Liver (tissue), 9 donors: ENCODE measurements around the gene NR5A2. TPM values are rescaled to one million over a fixed set of nuclear protein-coding genes. Genes with fewer than 3 reads are reported as not detected.
A peak's percentile ranks its signal among the peaks of the same experiment; 100 is the strongest.

Source experiments
- DNase-seq: peaks from one replicate; pipeline ENCODE4 v3.0.0-alpha.2; 2017; ENCODE audit warnings: low spot score
- H3K27ac ChIP-seq, 2 donors: one replicate each; pipeline ENCODE4 v1.7.0; 2013; ENCODE audit warnings: inconsistent platforms in 2 of 2, low read length in 2 of 2, control low read depth in 1 of 2, low read depth in 1 of 2, mild to moderate bottlenecking in 1 of 2
- H3K27me3 ChIP-seq, 4 donors: one replicate each; pipeline versions ENCODE4 v1.6.1 to v1.7.0; 2013; ENCODE audit warnings: low read length in 3 of 4, inconsistent platforms in 1 of 4, mild to moderate bottlenecking in 1 of 4, moderate library complexity in 1 of 4; ENCODE audit not compliant: control insufficient read depth in 4 of 4, insufficient read depth in 4 of 4
- H3K36me3 ChIP-seq, 4 donors: one replicate each; pipeline versions ENCODE4 v1.6.1 to v1.7.0; 2013; ENCODE audit warnings: low read length in 3 of 4, mild to moderate bottlenecking in 3 of 4, low read depth in 1 of 4, moderate library complexity in 1 of 4; ENCODE audit not compliant: control insufficient read depth in 4 of 4, insufficient read depth in 3 of 4
- H3K4me1 ChIP-seq, 4 donors: one replicate each; pipeline versions ENCODE4 v1.6.1 to v1.7.0; 2013; ENCODE audit warnings: low read length in 3 of 4, mild to moderate bottlenecking in 3 of 4, moderate library complexity in 1 of 4; ENCODE audit not compliant: control insufficient read depth in 4 of 4, insufficient read depth in 4 of 4
- H3K4me3 ChIP-seq, 3 donors: one replicate each; pipeline versions ENCODE4 v1.6.1 to v1.7.0; 2013; ENCODE audit warnings: low read length in 3 of 3, control low read depth in 1 of 3, low read depth in 1 of 3, mild to moderate bottlenecking in 1 of 3
- H3K9ac ChIP-seq, 2 donors: one replicate each; pipeline ENCODE4 v1.7.0; 2013; ENCODE audit warnings: low read length in 2 of 2, mild to moderate bottlenecking in 2 of 2, moderate library complexity in 2 of 2, control low read depth in 1 of 2, low read depth in 1 of 2
- H3K9me3 ChIP-seq, 4 donors: one replicate each; pipeline versions ENCODE4 v1.6.1 to v1.7.0; 2013; ENCODE audit warnings: low read length in 3 of 4; ENCODE audit not compliant: control insufficient read depth in 4 of 4
- FOXA1 ChIP-seq: IDR thresholded peaks from 2 replicates; pipeline ENCODE4 v1.6.1; 2016; ENCODE audit warnings: antibody characterized with exemption
- FOXA2 ChIP-seq: IDR thresholded peaks from 2 replicates; pipeline ENCODE4 v1.6.1; 2016; ENCODE audit warnings: antibody characterized with exemption
- GABPA ChIP-seq, 2 donors: IDR thresholded peaks in 1 of 2; conservative IDR thresholded peaks in 1 of 2; 2 replicates each; pipeline ENCODE4 v1.6.1; 2016; ENCODE audit warnings: antibody characterized with exemption in 2 of 2, mild to moderate bottlenecking in 1 of 2, moderate library complexity in 1 of 2
- HNF4A ChIP-seq, 2 donors: conservative IDR thresholded peaks; 2 replicates each; pipeline ENCODE4 v1.6.1; 2016; ENCODE audit warnings: antibody characterized with exemption in 2 of 2, mild to moderate bottlenecking in 2 of 2
- JUND ChIP-seq, 2 donors: IDR thresholded peaks; 2 replicates each; pipeline ENCODE4 v1.6.1; 2016; ENCODE audit warnings: antibody characterized with exemption in 2 of 2
- MAX ChIP-seq: IDR thresholded peaks from 2 replicates; pipeline ENCODE4 v1.6.1; 2016; ENCODE audit warnings: antibody characterized with exemption
- RAD21 ChIP-seq, 2 donors: IDR thresholded peaks; 2 replicates each; pipeline ENCODE4 v1.6.1; 2016; ENCODE audit warnings: antibody characterized with exemption in 2 of 2, mild to moderate bottlenecking in 2 of 2
- RXRA ChIP-seq, 2 donors: IDR thresholded peaks; 2 replicates each; pipeline ENCODE4 v1.6.1; 2017 to 2018; ENCODE audit warnings: antibody characterized with exemption in 2 of 2, mild to moderate bottlenecking in 1 of 2
- SP1 ChIP-seq: IDR thresholded peaks from 2 replicates; pipeline ENCODE4 v1.6.1; 2018; ENCODE audit warnings: antibody characterized with exemption, mild to moderate bottlenecking
- ZBTB33 ChIP-seq: IDR thresholded peaks from 2 replicates; pipeline ENCODE4 v1.6.1; 2016; ENCODE audit warnings: antibody characterized with exemption
- WGBS: extraction: QIAGEN DNeasy Blood & Tissue Kit; methylation state at CpG from one replicate; pipeline ENCODE4 v1.1.7; 2013; 5-methylcytosine and 5-hydroxymethylcytosine counted together
- polyA plus RNA-seq, 2 donors: library from polyadenylated mRNA; stranded (reverse) in 1 of 2; unstranded in 1 of 2; fragments of 200-250 nt in 1 of 2; fragments of >200 nt in 1 of 2; fragmentation: Nextera tagmentation in 1 of 2; extraction: Ambion mirVana in 1 of 2; gene quantifications; one replicate each; pipeline versions ENCODE4 v1.2.1 to v1.2.3, GENCODE V29; 2013 to 2015
- total RNA-seq, 2 donors: library from RNA; depleted of rRNA; stranded (reverse); fragments of >200 nt; gene quantifications; one replicate each; pipeline ENCODE4 v1.2.3, GENCODE V29; 2014
- TF ChIP-seq, protein P1 (sequence below): IDR thresholded peaks from 2 replicates; pipeline ENCODE4 v1.6.1; 2016; ENCODE audit warnings: antibody characterized with exemption, mild to moderate bottlenecking
- TF ChIP-seq, protein P2 (sequence below): IDR thresholded peaks from 2 replicates; pipeline ENCODE4 v1.6.1; 2016; ENCODE audit warnings: antibody characterized with exemption
- donor health status: healthy.
- donor health status: healthy.
- donor health status: healthy.
- donor health status: healthy.
- donor health status: healthy.

The NR5A2 gene
- total and polyA plus RNA-seq, 4 donors: 10.0 to 37.5 (median 21.1) TPM

DNA sequence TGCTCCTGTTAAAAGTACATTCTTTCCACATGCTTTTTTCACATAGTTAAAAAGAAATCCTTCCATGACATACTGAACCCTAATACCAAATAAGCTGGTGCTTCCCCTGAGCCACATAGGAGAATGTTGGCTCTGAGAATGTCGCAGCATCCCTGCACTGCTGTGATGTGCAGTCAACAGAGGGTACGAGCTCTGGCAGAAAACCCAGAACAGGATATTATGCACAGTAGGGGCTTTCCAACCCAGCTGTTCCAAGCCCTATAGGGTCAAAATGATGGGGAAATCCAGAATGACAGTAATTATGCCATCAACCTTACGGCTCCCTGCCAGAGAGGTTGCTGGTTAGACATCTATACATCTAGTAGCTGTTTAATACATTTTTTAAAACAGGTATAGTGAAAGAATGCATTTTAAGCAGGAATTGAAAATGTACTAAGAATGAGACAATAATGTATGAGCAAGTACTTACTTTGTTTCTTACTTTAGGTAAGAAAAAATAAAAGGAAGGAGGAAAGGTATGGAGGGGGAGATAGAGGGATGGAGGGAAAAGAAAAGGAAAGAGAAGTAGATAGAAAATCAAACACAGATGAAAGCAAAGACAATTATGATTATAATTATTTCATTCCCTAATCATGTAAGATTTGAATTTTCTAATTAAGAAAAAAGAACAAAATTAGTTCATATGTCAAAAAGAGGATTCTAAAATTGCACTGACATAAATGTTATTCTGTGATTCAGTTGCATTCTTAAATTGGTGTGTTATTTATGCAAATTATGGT is 126.0 kb downstream of the NR5A2 start:
- Histone ChIP-seq H3K4me1 (peaks cover 0 to 17% (median 8%) of the 10 kb centered on the region in 4 donors), H3K9ac (no peak overlapping the region), H3K4me3 (no peak overlapping the region), H3K36me3 (peaks cover 0 to 3% (median 1%) of the 10 kb centered on the region in 4 donors), H3K9me3 (no peaks in the 10 kb centered on the region), H3K27me3 (no peaks in the 10 kb centered on the region), H3K27ac (no peak overlapping the region)
- no peak for DNase-seq
- TF ChIP-seq FOXA2 (no peak), RAD21 (IDR thresholded peaks at IDR 0.05) (no peak), FOXA1 (no peak), JUND (IDR thresholded peaks at IDR 0.05) (no peak), SP1 (no peak), MAX (no peak), HNF4A (conservative IDR thresholded peaks at IDR 0.05) (no peak), GABPA (IDR thresholded peaks at IDR 0.05 in 1 of 2, conservative IDR thresholded peaks at IDR 0.05 in 1 of 2) (no peak), ZBTB33 (no peak)
- TF ChIP-seq, protein P1, sequence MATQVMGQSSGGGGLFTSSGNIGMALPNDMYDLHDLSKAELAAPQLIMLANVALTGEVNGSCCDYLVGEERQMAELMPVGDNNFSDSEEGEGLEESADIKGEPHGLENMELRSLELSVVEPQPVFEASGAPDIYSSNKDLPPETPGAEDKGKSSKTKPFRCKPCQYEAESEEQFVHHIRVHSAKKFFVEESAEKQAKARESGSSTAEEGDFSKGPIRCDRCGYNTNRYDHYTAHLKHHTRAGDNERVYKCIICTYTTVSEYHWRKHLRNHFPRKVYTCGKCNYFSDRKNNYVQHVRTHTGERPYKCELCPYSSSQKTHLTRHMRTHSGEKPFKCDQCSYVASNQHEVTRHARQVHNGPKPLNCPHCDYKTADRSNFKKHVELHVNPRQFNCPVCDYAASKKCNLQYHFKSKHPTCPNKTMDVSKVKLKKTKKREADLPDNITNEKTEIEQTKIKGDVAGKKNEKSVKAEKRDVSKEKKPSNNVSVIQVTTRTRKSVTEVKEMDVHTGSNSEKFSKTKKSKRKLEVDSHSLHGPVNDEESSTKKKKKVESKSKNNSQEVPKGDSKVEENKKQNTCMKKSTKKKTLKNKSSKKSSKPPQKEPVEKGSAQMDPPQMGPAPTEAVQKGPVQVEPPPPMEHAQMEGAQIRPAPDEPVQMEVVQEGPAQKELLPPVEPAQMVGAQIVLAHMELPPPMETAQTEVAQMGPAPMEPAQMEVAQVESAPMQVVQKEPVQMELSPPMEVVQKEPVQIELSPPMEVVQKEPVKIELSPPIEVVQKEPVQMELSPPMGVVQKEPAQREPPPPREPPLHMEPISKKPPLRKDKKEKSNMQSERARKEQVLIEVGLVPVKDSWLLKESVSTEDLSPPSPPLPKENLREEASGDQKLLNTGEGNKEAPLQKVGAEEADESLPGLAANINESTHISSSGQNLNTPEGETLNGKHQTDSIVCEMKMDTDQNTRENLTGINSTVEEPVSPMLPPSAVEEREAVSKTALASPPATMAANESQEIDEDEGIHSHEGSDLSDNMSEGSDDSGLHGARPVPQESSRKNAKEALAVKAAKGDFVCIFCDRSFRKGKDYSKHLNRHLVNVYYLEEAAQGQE: no peak
- TF ChIP-seq, protein P2, sequence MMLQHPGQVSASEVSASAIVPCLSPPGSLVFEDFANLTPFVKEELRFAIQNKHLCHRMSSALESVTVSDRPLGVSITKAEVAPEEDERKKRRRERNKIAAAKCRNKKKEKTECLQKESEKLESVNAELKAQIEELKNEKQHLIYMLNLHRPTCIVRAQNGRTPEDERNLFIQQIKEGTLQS: no peak
- 72% methylated on average over 3 of the region's 3 CpGs for WGBS

DNA sequence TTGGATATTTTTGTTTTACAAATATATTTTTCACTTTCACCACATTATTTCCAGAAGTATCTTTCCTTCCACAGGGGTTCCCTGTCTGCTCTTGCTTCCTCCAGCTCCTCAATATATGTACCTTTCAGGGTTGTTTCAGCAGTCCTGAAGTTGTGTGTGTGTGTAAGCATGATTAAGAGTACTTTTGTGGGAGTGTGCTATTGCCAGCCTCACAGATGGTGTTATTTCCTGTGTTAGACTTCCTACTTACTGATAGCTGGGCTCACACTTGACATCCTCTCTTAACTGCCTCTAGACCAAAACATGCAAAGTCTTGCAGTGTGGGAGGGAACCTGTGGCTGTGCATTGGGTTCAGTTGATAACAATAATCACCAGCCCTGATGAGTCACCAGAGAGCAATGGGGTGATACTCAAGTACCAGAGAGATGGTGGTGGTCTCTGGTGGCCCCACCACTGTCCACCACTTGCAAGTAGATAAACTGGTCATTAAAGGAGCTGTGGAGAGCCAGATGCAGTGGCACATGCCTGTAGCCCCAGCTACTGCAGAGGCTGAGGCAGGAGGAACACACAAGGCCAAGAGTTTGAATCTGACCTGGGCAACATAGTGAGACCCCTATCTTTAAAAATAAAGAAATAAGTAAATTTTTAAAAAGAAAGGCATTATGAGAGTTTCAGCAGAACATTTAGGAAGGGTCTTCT is 126.7 kb downstream of the NR5A2 start:
- no peak overlapping the region for H3K9ac ChIP-seq
- no peaks in the 10 kb centered on the region for H3K9me3 ChIP-seq
- H3K27me3 ChIP-seq: no peaks in the 10 kb centered on the region
- H3K4me3 ChIP-seq: no peak overlapping the region
- peaks cover 0 to 3% (median 1%) of the 10 kb centered on the region in 4 donors for H3K36me3 ChIP-seq
- DNase-seq: no peak
- peaks cover 0 to 17% (median 8%) of the 10 kb centered on the region in 4 donors for H3K4me1 ChIP-seq
- no peak for TF ChIP-seq RXRA (IDR thresholded peaks at IDR 0.05)
- peak in 1 of 2 donors; percentile 31 for TF ChIP-seq RAD21 (IDR thresholded peaks at IDR 0.05)
- no peak overlapping the region for H3K27ac ChIP-seq
